T-helper 22 cell (primary cell): ENCODE results near the gene PPARGC1A.

Experiments used
- DNase-seq: peaks from one replicate; pipeline ENCODE4 v3.0.0-alpha.2; 2020; ENCODE audit warnings: low read depth

The PPARGC1A gene

GRCh38 chr4:23889814-23890341 is at the start of gene PPARGC1A:
Gene PPARGC1A, minus strand, starts transcription at chr4:23890047. Its CDS starts 90 bp downstream, at chr4:23889957.
- DNase-seq: no peak

GRCh38 chr4:23938796-23939195 is 48.9 kb upstream of the PPARGC1A start:
- DNase-seq: no peak

- no peak for DNase-seq
Measured at GRCh38 chr4:23937173-23937572, 47.3 kb upstream of the PPARGC1A start.

GRCh38 chr4:23934915-23935314 is 45.1 kb upstream of the PPARGC1A start:
- no peak for DNase-seq

- DNase-seq: no peak
Measured at GRCh38 chr4:23934223-23934622, 44.4 kb upstream of the PPARGC1A start.

- no peak for DNase-seq
Measured at GRCh38 chr4:23932901-23933308, 43.1 kb upstream of the PPARGC1A start.

GRCh38 chr4:23932186-23932585 is 42.3 kb upstream of the PPARGC1A start:
- DNase-seq: no peak

- DNase-seq: no peak
Measured at GRCh38 chr4:23931489-23931830, 41.6 kb upstream of the PPARGC1A start.

- DNase-seq: no peak
Measured at GRCh38 chr4:23930750-23931488, 41.1 kb upstream of the PPARGC1A start.

- no peak for DNase-seq
Measured at GRCh38 chr4:23929248-23929647, 39.4 kb upstream of the PPARGC1A start.

- DNase-seq: no peak
Measured at GRCh38 chr4:23924556-23924955, 34.7 kb upstream of the PPARGC1A start.

- DNase-seq: no peak
Measured at GRCh38 chr4:23923840-23924239, 34.0 kb upstream of the PPARGC1A start.

GRCh38 chr4:23923141-23923540 is 33.3 kb upstream of the PPARGC1A start:
- no peak for DNase-seq

- no peak for DNase-seq
Measured at GRCh38 chr4:23922541-23923111, 32.8 kb upstream of the PPARGC1A start.

- DNase-seq: no peak
Measured at GRCh38 chr4:23922013-23922412, 32.2 kb upstream of the PPARGC1A start.

- DNase-seq: no peak
Measured at GRCh38 chr4:23921447-23921845, 31.6 kb upstream of the PPARGC1A start.

GRCh38 chr4:23920716-23921446 is 31.0 kb upstream of the PPARGC1A start:
- no peak for DNase-seq

- DNase-seq: no peak
Measured at GRCh38 chr4:23920296-23920695, 30.4 kb upstream of the PPARGC1A start.

GRCh38 chr4:23916282-23916681 is 26.4 kb upstream of the PPARGC1A start:
- DNase-seq: no peak

GRCh38 chr4:23915459-23916132 is 25.7 kb upstream of the PPARGC1A start:
- no peak for DNase-seq

GRCh38 chr4:23911675-23912455 is 22.0 kb upstream of the PPARGC1A start:
- DNase-seq: no peak

GRCh38 chr4:23909671-23910070 is 19.8 kb upstream of the PPARGC1A start:
- no peak for DNase-seq
